LNCaP clone FGC (cell line): Measurements from ENCODE around the gene PPFIBP1.
A peak's percentile ranks its signal among the peaks of the same experiment; 100 is the strongest.
"Not testable (repeated sequence)": the region's sequence is repeated elsewhere in the genome, so short reads cannot be mapped to it uniquely, and the experiment has no call there.

Source experiments
- DNase-seq: peaks from one replicate; pipeline ENCODE4 v3.0.0-alpha.2; 2011; ENCODE audit warnings: low read depth
- H3K4me3 ChIP-seq: 2 replicates; pipeline ENCODE4 v1.5.1; 2011; ENCODE audit warnings: mild to moderate bottlenecking, low read depth, low read length, control low read depth
- CTCF ChIP-seq: IDR thresholded peaks from 2 replicates; pipeline ENCODE4 v1.5.1; 2012; ENCODE audit warnings: mild to moderate bottlenecking; ENCODE audit not compliant: control insufficient read depth, insufficient read depth; ENCODE audit errors: extremely low read depth

PPFIBP1 gene

GRCh38 chr12:27580561-27581330 is 56.7 kb downstream of the PPFIBP1 start:
- no peak overlapping the region for H3K4me3 ChIP-seq
- no peak for DNase-seq
- no peak for TF ChIP-seq CTCF

GRCh38 chr12:27581331-27581671 is 57.3 kb downstream of the PPFIBP1 start:
- not testable (repeated sequence) for DNase-seq, H3K4me3 ChIP-seq

- H3K4me3 ChIP-seq, DNase-seq: not testable (repeated sequence)
Measured at GRCh38 chr12:27581833-27582232, 57.8 kb downstream of the PPFIBP1 start.

GRCh38 chr12:27582445-27582844 is 58.4 kb downstream of the PPFIBP1 start:
- DNase-seq, H3K4me3 ChIP-seq: not testable (repeated sequence)

- no peak overlapping the region for H3K4me3 ChIP-seq
- no peak for TF ChIP-seq CTCF
- peak; percentile 79 for DNase-seq
Measured at GRCh38 chr12:27583057-27583797, 59.2 kb downstream of the PPFIBP1 start.

GRCh38 chr12:27583981-27584380 is 60.0 kb downstream of the PPFIBP1 start:
- H3K4me3 ChIP-seq, result no peak overlapping the region
- no peak for DNase-seq
- no peak for TF ChIP-seq CTCF

- no peak for DNase-seq
- no peak for TF ChIP-seq CTCF
- no peak overlapping the region for H3K4me3 ChIP-seq
Measured at GRCh38 chr12:27585739-27586265, 61.8 kb downstream of the PPFIBP1 start.

GRCh38 chr12:27588075-27588730 is 64.2 kb downstream of the PPFIBP1 start:
- DNase-seq, H3K4me3 ChIP-seq: not testable (repeated sequence)

GRCh38 chr12:27588776-27589175 is 64.8 kb downstream of the PPFIBP1 start:
- H3K4me3 ChIP-seq, result no peak overlapping the region
- TF ChIP-seq CTCF, result no peak
- DNase-seq, result no peak
